IPS DF 19.7 (cell line): Measurements from ENCODE around the gene SELENOK.

ENCODE experiments used
- DNase-seq: peaks from one replicate; pipeline ENCODE4 v3.0.0-alpha.2; 2013; ENCODE audit warnings: low read depth, low spot score

SELENOK gene

DNA sequence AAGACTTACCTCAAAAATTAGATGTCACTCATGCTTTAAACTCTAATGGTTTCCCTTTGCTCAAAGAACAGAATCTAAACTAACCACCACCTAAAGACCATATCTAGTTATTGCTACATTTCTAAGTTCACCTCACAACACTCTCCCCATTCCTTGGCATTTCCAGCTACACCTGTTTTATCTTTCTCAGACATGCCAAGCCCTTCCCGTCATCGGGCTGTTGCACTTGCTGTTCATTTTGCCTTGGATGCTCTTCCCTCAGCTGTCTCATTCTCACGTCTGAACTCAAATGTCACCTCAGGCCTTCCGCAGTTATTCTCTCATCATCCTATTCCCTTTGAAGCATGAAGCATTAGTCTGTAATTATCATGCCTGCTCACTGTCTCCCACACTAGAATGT lies 8.7 kb downstream of the SELENOK start:
- DNase-seq: no peak

DNA sequence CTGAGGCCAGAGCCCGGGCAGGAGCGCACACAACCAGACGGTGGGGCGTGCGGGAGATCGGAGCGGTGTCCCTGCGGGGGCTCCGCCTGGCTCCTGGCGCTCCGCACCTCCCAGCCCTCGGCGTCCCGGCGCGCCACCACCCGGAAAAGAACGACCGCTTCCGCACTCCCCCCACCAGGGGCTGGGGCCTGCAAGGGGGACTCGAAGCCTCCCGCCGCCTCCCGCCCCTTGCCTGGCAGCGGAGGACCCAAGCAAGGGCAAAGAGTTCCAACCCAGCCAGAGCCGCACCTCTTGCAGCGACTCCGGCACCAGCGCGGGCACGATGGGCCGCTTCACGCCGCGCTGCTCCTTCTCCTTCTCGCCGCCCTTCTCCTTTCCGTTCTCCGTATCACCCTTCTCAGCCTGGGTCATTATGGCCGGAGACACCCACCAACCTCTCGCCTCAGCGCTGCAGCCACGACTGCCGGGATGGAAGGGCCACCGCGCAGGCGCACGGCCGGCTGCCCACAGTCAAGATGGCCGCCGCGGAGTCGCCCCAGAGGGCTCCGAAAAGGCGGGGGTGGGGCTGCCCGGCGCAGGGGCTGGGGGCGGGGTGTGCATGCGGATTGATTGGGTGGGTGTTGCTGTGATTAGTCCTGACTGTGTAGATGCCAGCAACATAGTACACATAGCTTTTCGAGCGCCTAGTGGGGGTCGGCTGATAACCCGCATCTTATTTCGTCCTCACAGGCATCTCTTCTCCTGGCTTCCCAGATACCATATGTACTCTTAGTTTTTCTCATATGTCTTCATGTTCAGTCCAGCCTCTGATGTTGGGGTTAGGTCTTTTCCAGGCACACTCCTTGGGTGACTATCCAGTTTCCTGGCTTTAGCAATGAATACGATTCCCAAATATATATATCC lies 9.7 kb downstream of the SELENOK start, which contains the start of gene ACTR8:
ACTR8 (minus strand) TSS at position 462 of the 903 bp plus-strand sequence; CDS start at position 411, 51 bp downstream.
- peak; percentile 61 for DNase-seq

DNA sequence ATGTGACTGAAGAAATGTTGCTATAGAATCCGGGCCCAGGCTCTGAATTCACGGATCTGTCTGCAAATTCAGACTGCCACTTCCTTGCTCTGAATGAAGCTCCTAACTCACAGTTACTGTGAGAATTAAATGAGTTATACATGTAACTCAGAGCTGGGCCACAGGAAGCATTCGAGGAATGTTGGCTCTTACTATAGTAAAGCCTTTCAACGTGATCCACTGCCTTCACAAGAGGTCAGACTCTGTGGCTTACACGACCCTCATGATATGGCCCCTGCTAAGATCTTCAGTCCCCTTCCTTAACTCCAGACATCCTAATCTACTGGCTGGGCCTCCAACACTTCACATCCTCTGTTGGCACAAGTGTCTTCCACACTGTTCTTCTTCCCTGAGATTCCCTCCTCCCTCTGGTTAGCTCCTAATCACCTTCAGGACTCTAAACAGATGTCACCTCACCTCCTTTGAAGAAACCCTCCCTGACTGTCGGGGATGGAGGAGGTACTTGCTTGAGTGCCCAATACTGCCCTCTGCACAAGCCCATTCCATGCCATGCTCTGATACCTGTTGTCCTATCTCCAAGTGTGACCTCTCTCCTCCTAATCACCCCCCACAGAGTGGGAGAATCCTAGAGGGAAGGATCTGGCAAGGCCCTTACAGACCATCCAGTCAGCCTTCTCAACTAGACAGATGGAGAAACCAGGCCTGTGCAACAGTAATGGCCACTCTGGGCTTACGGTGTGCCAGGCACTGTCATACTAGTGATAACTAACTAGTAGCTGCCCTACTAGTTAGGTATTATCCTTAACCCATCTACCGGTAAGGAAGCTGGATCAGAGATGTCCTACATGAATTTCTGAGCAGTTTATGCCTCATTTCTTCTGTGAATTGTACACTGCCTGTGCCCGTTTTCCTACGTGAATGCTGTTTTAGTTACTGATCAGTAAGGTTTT lies 11.0 kb downstream of the SELENOK start:
- DNase-seq: no peak

DNA sequence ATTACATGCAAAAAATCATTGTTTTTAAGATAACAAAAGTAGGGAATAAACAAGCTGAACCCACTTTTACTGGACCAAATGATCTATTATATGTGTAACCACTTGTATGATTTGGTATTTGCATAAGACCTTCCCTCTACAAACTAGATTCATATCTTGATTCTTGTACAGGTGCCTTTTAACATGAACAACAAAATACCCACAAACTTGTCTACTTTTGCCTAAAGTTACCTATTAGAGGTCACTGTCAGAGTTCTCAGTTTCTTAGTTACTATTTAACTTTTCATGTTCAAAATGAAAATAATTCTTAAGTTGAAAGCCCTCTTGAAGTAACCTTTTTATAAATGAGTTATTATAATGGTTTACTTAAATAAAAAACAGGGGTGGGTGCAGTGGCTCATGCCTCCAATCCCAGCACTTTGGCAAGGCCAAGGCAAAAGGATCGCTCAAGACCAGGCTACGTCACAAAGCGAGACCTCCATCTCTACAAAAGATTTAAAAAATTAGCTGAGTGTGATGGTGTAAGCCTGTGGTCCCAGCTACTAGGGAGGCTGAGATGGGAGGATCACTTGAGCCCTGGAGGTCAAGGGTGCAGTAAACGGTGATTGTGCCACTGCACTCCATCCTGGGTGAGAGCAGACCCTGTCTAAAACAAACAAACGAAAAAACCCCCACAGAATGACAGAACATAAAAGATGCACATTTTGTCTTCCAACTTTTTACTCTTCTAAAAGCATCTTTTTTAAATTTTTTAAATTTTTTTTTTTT lies 25.7 kb downstream of the SELENOK start:
- DNase-seq: no peak

DNA sequence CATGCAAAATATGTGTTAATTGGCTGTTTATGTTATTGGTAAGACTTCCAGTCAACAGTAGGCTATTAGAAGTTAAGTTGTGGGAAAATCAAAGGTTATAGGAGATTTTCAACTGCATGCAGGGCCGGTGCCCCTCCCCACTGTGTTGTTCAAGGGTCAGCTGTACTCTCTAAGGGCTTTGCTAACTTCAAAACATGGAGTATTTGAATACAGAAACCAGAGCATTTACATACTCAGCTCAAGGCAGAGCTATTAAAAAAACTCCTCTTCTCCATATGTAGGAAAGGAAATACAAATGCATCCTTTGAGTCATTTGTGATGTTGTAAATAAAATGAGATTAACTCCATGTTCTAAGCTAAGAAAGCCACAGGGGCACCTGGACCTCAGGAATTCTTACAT lies 28.5 kb downstream of the SELENOK start:
- DNase-seq: no peak

DNA sequence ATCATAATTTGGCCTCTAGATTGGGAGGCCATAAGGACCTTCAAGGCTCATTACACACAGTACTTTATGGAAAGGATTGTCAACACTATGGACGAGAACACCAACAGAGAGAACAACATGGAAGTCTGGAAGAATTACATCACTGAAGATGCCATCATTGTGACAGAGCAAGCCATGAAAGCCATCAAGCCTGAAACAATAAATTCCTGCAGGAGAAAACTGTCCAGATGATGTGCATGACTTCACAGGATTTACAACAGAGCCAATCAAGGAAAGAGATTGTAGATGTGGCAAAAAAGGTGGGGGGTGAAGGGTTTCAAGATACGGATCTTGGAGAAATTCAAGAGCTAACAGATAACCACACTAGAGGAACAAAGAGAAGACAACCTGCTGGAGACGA lies 29.4 kb downstream of the SELENOK start:
- no peak for DNase-seq

DNA sequence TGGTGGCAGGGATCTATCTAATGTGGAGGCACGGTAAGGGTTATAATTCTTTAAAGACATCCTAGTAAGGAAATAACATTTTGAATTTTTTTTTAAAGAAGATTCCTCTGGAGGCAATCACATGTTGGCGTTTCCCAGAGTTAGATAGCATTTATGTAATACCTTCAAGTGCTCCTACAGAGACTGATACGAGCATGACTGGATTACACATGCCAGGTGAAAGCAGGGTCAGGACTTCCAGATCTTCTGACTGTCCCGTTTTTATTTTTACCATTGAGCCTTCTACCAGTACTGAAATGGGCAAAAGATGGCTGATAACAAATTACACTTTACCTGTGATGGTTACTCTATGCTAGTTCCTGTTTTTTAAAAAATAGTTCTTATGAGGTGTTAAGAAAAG lies 31.5 kb downstream of the SELENOK start:
- DNase-seq: no peak

DNA sequence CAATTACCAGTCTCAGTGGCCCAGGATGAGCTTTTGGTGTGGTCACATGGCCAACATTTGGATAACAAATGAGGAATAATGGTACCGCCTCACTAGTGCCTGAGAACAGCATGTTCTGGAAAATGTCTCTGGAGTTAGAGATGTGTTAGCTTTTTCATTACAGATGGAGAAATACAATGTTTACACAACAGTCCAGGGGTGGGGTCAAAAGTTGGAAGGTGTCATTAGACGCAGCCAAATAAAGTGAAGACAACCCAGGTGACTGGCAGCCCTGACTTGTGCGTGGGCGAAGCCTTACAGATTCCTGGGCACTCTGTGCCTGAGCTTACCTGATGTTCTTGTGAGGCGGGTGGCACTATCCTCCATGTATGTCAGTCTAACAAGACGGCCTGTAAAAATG lies 32.5 kb downstream of the SELENOK start:
- no peak for DNase-seq

DNA sequence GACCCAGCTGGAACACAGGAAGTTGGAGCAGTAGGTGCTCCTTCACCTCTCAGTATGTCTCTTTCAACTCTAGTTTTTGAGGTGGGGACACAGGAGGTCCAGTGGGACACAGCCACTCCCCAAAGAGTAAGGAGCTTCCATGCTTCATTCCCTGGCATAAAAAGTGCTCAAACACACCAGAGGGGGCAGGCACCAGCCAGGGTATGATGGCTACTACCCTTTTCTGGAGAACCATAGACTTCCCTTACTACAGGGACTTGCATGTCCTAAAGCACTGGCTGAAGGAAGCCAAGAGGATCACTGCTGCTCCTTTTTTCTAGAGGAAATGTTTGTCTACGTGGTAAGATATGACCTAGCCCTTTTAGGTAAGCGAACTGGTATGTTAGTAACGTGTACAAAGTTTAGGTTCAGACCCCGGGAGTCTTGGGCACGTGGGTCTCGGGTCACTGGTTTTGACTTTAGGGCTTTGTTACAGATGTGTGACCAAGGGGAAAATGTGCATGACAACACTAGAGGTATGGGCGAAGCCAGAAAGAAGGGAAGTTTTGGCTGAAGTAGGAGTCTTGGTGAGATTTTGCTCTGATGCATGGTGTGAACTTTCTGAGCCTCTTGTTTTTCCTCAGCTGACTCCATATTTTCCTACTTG lies 33.4 kb downstream of the SELENOK start:
- DNase-seq: no peak

DNA sequence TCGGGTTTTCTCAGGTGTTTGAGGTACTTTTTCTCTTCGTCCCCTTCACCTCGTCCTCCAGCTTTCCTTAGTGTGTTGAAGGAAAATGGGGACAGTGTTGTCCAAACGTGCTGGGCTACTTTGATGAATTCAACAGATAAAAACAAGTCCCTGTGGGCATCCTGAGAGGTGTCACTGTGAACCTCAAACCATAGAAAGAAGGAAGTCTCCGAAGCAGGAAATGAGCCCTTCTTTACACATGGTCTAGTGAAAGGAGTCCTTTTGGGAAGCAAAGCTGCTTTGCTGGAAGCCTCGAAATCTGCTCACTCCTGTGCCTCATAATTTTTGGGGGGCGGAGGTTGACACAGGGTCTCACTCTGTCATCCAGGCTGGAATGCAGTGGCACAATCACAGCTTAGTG lies 34.7 kb downstream of the SELENOK start:
- no peak for DNase-seq

DNA sequence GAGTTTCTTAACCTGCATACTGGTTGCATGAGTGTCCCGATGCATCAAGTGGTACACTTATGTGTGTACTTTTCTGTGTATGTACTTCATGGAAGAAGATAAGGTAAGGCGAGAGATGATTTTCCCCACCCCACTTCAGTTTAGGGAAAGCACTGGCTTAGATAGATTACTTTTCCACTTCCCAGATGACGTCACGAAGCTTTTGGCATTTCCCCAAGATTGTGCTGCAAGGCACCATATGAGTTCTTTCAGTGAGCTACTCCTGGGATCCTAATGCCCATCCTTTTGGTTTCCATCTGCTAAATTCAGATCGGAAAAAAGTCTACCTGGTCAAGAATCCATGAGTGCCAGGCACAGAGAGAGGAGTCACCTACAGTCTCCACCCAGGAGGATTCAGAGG lies 40.8 kb downstream of the SELENOK start:
- DNase-seq: no peak

DNA sequence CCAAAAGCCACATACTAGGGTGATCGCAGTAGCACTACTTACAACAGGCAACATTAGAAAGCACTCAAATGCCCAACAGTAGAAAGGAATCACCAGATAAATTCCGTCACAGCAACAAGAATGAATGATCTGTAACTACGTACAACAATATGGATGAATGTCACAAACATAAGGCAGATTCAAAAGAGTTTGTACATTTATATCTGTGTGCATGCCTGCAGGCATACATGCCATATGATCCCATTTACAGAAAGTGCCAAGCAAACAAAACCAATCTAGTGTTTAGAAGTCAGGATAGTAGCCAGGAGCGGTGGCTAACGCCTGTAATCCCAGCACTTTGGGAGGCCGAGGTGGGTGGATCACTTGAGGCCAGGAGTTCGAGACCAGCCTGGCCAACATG lies 41.7 kb downstream of the SELENOK start:
- no peak for DNase-seq

DNA sequence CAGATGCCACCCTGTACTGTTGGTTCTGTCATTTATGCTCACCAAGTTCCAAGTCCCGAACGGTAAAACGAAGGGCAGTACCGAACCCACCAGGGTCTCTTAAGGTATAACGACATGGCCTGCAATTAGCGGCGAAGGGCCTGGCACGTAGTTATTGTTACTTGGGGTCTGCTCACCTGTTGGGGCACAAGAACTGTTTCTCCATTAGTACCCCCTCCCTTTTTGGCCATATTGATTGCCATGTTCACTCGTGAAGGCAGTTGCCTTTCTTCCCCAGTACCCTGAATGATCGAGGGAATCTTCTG lies 44.9 kb downstream of the SELENOK start:
- no peak for DNase-seq

DNA sequence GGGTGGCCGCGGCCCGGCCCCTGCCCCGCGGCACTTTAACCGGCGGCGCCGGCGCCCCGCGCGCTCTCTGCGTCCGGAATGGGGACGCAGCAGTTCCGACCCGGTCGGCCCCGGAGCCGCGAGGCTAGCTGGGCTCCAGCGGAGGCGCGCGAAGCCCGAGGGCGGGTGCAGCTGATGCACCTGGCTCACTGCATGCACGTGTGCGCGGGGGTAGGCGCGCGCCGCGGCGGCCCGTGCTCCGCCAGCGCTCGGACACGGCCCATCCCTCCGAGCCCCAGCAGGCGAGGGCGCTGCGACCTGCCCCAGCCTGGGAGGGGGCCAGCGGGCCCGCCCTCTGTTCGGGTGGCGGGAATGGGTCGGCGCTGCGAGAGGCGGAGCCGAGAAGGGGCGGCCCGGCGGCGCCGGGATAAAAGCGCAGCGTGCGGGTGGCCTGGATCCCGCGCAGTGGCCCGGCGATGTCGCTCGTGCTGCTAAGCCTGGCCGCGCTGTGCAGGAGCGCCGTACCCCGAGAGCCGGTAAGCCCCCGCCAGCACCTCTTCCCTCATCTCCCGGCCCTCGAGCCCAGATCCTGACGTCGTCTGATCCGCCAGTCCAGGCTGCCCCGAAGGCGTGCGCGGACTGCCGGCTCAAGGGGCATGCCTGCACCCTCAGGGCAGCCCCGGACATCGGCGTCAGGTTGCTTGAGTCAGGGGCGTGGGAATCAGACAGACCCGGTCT lies 45.4 kb downstream of the SELENOK start, which contains the start of the genes CHDH and IL17RB:
CHDH (minus strand) TSS at position 286 of the 717 bp plus-strand sequence. CDS start 22,411 bp downstream, outside the sequence.
IL17RB (plus strand) TSS at position 435 of the 717 bp plus-strand sequence; CDS start at position 456, 21 bp downstream.
- no peak for DNase-seq

DNA sequence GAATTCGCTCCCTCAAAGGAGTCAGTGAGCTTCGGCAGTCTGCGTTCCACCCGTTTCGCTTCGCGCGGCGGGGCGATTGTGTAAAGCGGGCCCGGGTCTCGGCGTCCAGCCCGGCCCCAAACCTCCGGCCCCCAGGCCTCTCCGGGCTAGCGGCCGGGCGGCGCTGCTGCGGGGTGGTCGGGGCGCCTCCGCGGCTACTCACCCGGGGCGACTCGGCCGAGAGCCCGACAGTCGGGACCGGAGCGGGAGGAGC lies 45.9 kb downstream of the SELENOK start:
- DNase-seq: no peak

DNA sequence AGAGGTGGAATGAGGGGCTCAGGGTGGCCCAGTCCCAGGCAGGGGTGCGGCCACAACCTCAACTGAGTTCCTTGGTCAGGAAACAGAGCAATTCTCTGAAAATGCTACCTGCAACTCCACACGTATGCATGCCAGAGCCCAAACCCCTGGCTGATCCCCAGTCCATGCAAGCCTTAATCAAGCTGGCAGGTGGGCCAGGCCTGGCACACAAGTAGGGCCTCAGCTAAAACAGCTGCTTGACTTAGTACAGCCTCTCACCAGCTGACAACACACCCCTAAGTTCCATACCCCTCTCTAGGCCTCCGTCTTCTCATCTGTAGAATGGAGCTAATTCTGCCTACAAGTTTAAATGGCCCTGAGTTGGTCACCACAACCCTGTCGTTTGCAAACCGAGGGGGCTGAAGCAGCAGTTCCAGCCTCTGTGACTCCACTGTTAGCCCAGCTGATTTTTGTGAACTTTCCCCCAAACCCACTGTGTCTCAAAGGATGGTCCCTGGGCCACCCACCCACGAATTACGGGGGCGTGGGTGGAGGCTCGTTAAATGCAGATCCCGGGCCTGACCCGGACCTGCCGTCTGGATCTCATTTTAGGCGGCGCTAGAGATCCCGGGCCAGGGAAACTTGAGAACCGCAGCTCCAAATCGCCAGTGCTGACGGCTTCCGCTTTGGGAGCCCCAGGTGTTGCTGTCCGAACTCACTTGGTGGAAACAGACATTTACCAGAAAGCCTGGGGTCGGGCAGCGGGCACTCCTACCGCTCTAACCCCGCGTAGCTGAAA lies 46.4 kb downstream of the SELENOK start:
- DNase-seq: no peak

DNA sequence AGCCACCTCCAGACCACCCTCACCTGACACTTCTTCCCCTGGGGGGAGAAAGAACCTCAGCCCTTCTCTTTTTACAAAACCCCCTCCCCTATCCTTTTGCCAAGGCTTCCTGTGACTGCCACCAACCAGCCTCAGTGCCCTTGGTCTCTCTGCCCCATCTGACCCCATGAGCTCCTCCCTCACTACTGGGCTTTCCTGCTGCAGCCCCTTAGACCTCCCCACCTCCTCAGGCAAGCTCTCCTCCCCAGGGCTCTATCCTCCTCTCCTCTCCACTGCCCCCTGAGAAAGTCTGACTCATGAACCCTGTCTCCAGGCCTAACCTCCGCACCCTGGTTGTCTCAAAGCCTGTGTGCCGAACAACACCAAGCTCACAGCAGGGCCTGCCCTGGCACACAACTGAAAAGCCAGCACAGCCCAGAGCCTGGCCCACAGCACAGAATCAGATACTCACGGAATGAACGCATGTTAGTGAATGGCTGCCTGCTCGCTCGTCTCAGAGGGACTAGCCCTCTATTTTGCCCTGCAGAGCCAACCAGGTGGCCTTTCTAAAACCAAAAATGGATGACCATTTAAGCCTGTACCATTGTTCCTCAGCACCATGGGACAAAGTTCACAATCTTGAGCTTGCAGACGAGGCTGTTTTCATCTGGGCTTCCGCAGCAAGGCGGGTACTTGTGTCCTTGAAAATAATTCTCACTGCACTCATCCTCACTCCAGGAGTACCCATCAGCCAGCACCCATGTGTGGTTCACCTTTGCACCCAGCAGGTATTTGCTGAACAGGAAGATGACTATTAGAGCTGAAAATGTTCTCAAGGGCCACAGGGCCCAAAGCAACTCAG lies 47.2 kb downstream of the SELENOK start:
- DNase-seq: no peak

DNA sequence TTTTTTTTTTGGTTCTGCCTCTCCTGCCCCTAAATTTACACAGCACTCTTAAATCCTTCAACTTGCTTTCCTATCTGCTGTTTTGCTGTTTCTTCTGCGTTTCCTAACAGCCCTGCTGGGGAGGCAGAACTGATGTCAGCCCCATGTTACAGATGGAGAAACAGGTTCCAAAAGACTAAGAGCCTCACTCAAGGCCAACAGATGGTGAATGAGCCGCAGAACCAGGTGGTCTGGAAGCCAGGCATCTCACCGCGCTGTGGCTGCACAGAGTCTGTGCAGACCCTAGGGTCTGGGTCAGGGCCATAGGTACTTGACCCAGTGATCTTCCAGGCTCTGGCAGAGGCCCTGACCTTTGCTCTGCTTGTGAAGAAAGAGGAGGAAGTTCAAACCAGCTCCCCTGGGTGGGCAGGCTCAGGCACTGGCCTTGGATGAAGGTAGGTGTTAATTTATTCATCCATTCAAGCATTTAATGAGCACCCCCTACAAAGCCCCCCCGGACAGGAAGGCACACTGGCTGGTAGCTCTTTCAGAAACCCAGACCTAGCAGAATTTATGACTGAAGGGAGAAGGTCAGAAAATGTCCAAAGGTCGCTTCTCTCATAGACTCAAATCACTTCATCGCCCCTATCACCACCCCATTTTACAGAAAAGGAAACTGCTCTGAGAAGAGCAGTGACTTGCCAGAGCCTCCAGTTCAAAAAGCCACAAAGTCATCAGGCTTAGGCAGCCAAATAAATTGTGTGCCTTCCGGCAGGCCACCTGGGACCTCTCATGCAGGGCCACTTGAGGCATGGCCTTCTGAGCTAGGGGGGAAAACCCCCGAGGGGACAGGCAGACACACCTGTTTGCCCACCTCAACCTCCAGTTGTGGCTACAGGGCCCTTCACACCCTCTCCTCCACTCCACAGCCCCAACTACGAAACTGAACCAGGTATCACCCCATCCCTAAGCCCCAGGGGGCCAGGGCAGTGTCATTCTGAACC lies 48.2 kb downstream of the SELENOK start:
- no peak for DNase-seq
